HEK293 (cell line): ENCODE results near the gene DCLK1.

Experiments
- CTCF ChIA-PET: fragments of 350-600 bp; formaldehyde crosslinking; extraction: SDS; loops from one replicate; lab custom pipeline; 2021; ENCODE audit warnings: antibody characterized with exemption; lab: Yijun Ruan, JAX
- POLR2A ChIA-PET: fragments of 300-600 bp; formaldehyde crosslinking; extraction: SDS; loops from one replicate; lab custom pipeline; 2020; ENCODE audit warnings: antibody characterized with exemption, inconsistent platforms; lab: Yijun Ruan, JAX
- H3K27ac ChIP-seq: fragments of 200-500 bp; sonication (Bioruptor generic); 2 replicates; pipeline ENCODE4 v1.5.1; 2014; ENCODE audit warnings: low read depth, low read length, control low read depth, inconsistent platforms; ENCODE audit errors: extremely low read depth
- H3K36me3 ChIP-seq, 2 experiments: fragments of 200-500 bp in 1 of 2; sonication (Bioruptor generic) in 1 of 2; 1 replicate in 1 of 2; 2 replicates in 1 of 2; pipeline ENCODE4 v1.5.1; 2014 to 2017; ENCODE audit warnings: inconsistent platforms in 2 of 2, low read length in 2 of 2; ENCODE audit not compliant: control insufficient read depth in 2 of 2, insufficient read depth in 1 of 2
- H3K4me1 ChIP-seq: fragments of 200-500 bp; sonication (Bioruptor generic); 2 replicates; pipeline ENCODE4 v1.5.1; 2014; ENCODE audit warnings: mild to moderate bottlenecking, low read length, inconsistent platforms; ENCODE audit not compliant: control insufficient read depth, insufficient read depth
- H3K4me3 ChIP-seq: 2 replicates; pipeline ENCODE4 v1.5.1; 2011; ENCODE audit warnings: low read depth, mild to moderate bottlenecking, control low read depth, low read length, moderate library complexity
- H3K9me3 ChIP-seq: fragments of 200-500 bp; sonication (Bioruptor generic); 2 replicates; pipeline ENCODE4 v1.5.1; 2014; ENCODE audit warnings: low read depth, low read length, inconsistent platforms; ENCODE audit not compliant: control insufficient read depth, insufficient read depth
- EGR2 ChIP-seq: fragments of 450-650 bp; formaldehyde crosslinking; IDR thresholded peaks from 2 replicates; pipeline ENCODE4 v1.5.1; 2016; ENCODE audit warnings: low read depth, missing biosample characterization, missing genetic modification characterization
- HOXD13 ChIP-seq: sonication (generic); formaldehyde crosslinking; IDR thresholded peaks from 2 replicates; pipeline ENCODE4 v1.8.0; 2022; ENCODE audit warnings: missing genetic modification reagents, borderline replicate concordance
- KLF10 ChIP-seq: fragments of 450-650 bp; IDR thresholded peaks from 2 replicates; pipeline ENCODE4 v1.5.1; 2018; ENCODE audit warnings: missing biosample characterization, mild to moderate bottlenecking, missing genetic modification characterization
- KLF16 ChIP-seq: fragments of 450-650 bp; formaldehyde crosslinking; IDR thresholded peaks from 2 replicates; pipeline ENCODE4 v1.5.1; 2017; ENCODE audit warnings: missing biosample characterization, missing genetic modification characterization
- MEIS1 ChIP-seq: sonication (generic); formaldehyde crosslinking; IDR thresholded peaks from 2 replicates; pipeline ENCODE4 v1.8.1; 2022; ENCODE audit warnings: missing genetic modification reagents, mild to moderate bottlenecking, borderline replicate concordance
- PATZ1 ChIP-seq: fragments of 450-650 bp; formaldehyde crosslinking; IDR thresholded peaks from 2 replicates; pipeline ENCODE4 v1.5.1; 2016; ENCODE audit warnings: missing biosample characterization, missing genetic modification characterization
- ZBTB7A ChIP-seq: fragments of 450-650 bp; formaldehyde crosslinking; IDR thresholded peaks from 2 replicates; pipeline ENCODE4 v1.5.1; 2016; ENCODE audit warnings: low read depth, missing biosample characterization, missing genetic modification characterization
- ZFP3 ChIP-seq: fragments of 450-650 bp; formaldehyde crosslinking; IDR thresholded peaks from 2 replicates; pipeline ENCODE4 v1.5.1; 2016; ENCODE audit warnings: low read depth, missing biosample characterization, missing genetic modification characterization
- ZNF138 ChIP-seq: fragments of 450-650 bp; formaldehyde crosslinking; IDR thresholded peaks from 2 replicates; pipeline ENCODE4 v1.5.1; 2016; ENCODE audit warnings: missing biosample characterization, missing genetic modification characterization, borderline replicate concordance
- ZNF155 ChIP-seq: fragments of 450-650 bp; formaldehyde crosslinking; IDR thresholded peaks from 2 replicates; pipeline ENCODE4 v1.5.1; 2016; ENCODE audit warnings: missing biosample characterization, missing genetic modification characterization
- ZNF248 ChIP-seq: fragments of 450-650 bp; formaldehyde crosslinking; IDR thresholded peaks from 2 replicates; pipeline ENCODE4 v1.5.1; 2017; ENCODE audit warnings: missing biosample characterization, missing genetic modification characterization
- ZNF362 ChIP-seq: fragments of 450-650 bp; formaldehyde crosslinking; IDR thresholded peaks from 2 replicates; pipeline ENCODE4 v1.5.1; 2016; ENCODE audit warnings: missing biosample characterization, missing genetic modification characterization
- ZNF510 ChIP-seq: fragments of 450-650 bp; formaldehyde crosslinking; IDR thresholded peaks from 2 replicates; pipeline ENCODE4 v1.5.1; 2018; ENCODE audit warnings: mild to moderate bottlenecking, missing genetic modification characterization, missing biosample characterization; ENCODE audit not compliant: insufficient replicate concordance
- ZNF521 ChIP-seq: fragments of 450-650 bp; formaldehyde crosslinking; IDR thresholded peaks from 2 replicates; pipeline ENCODE4 v1.5.1; 2017; ENCODE audit warnings: missing biosample characterization, mild to moderate bottlenecking, missing genetic modification characterization
- ZNF677 ChIP-seq: fragments of 450-650 bp; IDR thresholded peaks from 2 replicates; pipeline ENCODE4 v1.5.0; 2018; ENCODE audit warnings: missing biosample characterization, mild to moderate bottlenecking, missing genetic modification characterization, moderate library complexity
- ZNF707 ChIP-seq: fragments of 450-650 bp; formaldehyde crosslinking; IDR thresholded peaks from 2 replicates; pipeline ENCODE4 v1.5.1; 2016; ENCODE audit warnings: missing biosample characterization, missing genetic modification characterization
- ZSCAN23 ChIP-seq: fragments of 450-650 bp; formaldehyde crosslinking; IDR thresholded peaks from 2 replicates; pipeline ENCODE4 v1.5.1; 2016; ENCODE audit warnings: missing biosample characterization, missing genetic modification characterization
- TF ChIP-seq, protein P1 (sequence below): fragments of 450-650 bp; formaldehyde crosslinking; IDR thresholded peaks from 2 replicates; pipeline ENCODE4 v1.5.1; 2016; ENCODE audit warnings: missing biosample characterization, missing genetic modification characterization
- TF ChIP-seq, protein P2 (sequence below): fragments of 450-650 bp; formaldehyde crosslinking; IDR thresholded peaks from 2 replicates; pipeline ENCODE4 v1.5.1; 2017; ENCODE audit warnings: missing biosample characterization, missing genetic modification characterization
- TF ChIP-seq, protein P3 (sequence below): fragments of 450-650 bp; formaldehyde crosslinking; IDR thresholded peaks from 2 replicates; pipeline ENCODE4 v1.5.1; 2016; ENCODE audit warnings: missing biosample characterization, missing genetic modification characterization
- TF ChIP-seq, protein P4 (sequence below): sonication (generic); formaldehyde crosslinking; IDR thresholded peaks from 2 replicates; pipeline ENCODE4 v1.8.1; 2022; ENCODE audit warnings: mild to moderate bottlenecking, moderate library complexity, missing genetic modification reagents
- TF ChIP-seq, protein P5 (sequence below): fragments of 450-650 bp; formaldehyde crosslinking; IDR thresholded peaks from 2 replicates; pipeline ENCODE4 v1.5.1; 2017; ENCODE audit warnings: missing biosample characterization, missing genetic modification characterization

The DCLK1 gene

DNA sequence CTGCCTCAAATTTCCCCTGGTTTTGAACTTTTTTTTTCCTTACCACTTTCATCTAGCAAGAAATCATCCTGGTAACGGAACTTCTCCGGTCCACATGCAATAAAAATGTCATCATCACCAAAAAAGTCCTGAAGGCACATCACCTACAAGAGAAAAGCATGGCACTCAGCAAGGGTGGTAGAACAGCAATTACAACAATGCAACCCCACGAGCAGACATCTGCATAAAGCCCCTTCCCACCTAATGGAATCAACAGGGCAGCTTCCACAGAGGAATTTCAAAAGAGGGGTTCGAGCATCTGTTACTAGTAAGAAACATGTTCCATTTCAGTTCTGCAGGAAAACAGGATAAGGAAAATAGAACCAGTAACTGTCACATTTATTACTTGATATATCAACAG is 183.9 kb downstream of the DCLK1 start (continued):
- TF ChIP-seq ZSCAN23 (tag by site-specific recombination) (no peak), ZNF677 (tag by site-specific recombination) (no peak), ZNF138 (no peak), KLF10 (tag by site-specific recombination) (no peak), ZNF521 (tag by site-specific recombination) (no peak), ZNF362 (tag by site-specific recombination) (no peak), EGR2 (no peak), HOXD13 (CRISPR knock-in tag) (no peak), MEIS1 (CRISPR knock-in tag) (no peak)
- TF ChIP-seq, protein P1, sequence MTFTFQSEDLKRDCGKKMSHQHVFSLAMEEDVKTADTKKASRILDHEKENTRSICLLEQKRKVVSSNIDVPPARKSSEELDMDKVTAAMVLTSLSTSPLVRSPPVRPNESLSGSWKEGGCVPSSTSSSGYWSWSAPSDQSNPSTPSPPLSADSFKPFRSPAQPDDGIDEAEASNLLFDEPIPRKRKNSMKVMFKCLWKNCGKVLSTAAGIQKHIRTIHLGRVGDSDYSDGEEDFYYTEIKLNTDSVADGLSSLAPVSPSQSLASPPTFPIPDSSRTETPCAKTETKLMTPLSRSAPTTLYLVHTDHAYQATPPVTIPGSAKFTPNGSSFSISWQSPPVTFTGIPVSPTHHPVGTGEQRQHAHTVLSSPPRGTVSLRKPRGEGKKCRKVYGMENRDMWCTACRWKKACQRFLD, result no peak
- TF ChIP-seq, protein P2, sequence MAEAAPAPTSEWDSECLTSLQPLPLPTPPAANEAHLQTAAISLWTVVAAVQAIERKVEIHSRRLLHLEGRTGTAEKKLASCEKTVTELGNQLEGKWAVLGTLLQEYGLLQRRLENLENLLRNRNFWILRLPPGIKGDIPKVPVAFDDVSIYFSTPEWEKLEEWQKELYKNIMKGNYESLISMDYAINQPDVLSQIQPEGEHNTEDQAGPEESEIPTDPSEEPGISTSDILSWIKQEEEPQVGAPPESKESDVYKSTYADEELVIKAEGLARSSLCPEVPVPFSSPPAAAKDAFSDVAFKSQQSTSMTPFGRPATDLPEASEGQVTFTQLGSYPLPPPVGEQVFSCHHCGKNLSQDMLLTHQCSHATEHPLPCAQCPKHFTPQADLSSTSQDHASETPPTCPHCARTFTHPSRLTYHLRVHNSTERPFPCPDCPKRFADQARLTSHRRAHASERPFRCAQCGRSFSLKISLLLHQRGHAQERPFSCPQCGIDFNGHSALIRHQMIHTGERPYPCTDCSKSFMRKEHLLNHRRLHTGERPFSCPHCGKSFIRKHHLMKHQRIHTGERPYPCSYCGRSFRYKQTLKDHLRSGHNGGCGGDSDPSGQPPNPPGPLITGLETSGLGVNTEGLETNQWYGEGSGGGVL (tag by site-specific recombination), result no peak
- TF ChIP-seq, protein P3, sequence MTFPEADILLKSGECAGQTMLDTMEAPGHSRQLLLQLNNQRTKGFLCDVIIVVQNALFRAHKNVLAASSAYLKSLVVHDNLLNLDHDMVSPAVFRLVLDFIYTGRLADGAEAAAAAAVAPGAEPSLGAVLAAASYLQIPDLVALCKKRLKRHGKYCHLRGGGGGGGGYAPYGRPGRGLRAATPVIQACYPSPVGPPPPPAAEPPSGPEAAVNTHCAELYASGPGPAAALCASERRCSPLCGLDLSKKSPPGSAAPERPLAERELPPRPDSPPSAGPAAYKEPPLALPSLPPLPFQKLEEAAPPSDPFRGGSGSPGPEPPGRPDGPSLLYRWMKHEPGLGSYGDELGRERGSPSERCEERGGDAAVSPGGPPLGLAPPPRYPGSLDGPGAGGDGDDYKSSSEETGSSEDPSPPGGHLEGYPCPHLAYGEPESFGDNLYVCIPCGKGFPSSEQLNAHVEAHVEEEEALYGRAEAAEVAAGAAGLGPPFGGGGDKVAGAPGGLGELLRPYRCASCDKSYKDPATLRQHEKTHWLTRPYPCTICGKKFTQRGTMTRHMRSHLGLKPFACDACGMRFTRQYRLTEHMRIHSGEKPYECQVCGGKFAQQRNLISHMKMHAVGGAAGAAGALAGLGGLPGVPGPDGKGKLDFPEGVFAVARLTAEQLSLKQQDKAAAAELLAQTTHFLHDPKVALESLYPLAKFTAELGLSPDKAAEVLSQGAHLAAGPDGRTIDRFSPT (tag by site-specific recombination), result no peak

GRCh38 chr13:35945368-35945767 is 185.8 kb downstream of the DCLK1 start:
- no peak overlapping the region for H3K4me3 ChIP-seq
- H3K27ac ChIP-seq, result no peak overlapping the region
- H3K36me3 ChIP-seq, result no peaks in the 10 kb centered on the region
- H3K4me1 ChIP-seq, result no peaks in the 10 kb centered on the region
- TF ChIP-seq ZNF707 (tag by site-specific recombination) (no peak), ZFP3 (tag by site-specific recombination) (no peak), PATZ1 (tag by site-specific recombination) (no peak), ZBTB7A (no peak), ZNF248 (tag by site-specific recombination) (no peak), ZNF510 (no peak), KLF16 (tag by site-specific recombination) (no peak), ZNF155 (no peak)
- TF ChIP-seq, protein P4, sequence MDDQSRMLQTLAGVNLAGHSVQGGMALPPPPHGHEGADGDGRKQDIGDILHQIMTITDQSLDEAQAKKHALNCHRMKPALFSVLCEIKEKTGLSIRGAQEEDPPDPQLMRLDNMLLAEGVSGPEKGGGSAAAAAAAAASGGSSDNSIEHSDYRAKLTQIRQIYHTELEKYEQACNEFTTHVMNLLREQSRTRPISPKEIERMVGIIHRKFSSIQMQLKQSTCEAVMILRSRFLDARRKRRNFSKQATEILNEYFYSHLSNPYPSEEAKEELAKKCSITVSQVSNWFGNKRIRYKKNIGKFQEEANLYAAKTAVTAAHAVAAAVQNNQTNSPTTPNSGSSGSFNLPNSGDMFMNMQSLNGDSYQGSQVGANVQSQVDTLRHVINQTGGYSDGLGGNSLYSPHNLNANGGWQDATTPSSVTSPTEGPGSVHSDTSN (CRISPR knock-in tag), result no peak
- TF ChIP-seq, protein P5, sequence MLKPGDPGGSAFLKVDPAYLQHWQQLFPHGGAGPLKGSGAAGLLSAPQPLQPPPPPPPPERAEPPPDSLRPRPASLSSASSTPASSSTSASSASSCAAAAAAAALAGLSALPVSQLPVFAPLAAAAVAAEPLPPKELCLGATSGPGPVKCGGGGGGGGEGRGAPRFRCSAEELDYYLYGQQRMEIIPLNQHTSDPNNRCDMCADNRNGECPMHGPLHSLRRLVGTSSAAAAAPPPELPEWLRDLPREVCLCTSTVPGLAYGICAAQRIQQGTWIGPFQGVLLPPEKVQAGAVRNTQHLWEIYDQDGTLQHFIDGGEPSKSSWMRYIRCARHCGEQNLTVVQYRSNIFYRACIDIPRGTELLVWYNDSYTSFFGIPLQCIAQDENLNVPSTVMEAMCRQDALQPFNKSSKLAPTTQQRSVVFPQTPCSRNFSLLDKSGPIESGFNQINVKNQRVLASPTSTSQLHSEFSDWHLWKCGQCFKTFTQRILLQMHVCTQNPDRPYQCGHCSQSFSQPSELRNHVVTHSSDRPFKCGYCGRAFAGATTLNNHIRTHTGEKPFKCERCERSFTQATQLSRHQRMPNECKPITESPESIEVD (tag by site-specific recombination), result no peak
- no peaks in the 10 kb centered on the region for H3K9me3 ChIP-seq
- ChIA-PET POLR2A (no interaction called here), CTCF (interaction anchor here (0.6 to 0.7 kb wide), 2 partner anchors 306 to 579 kb away, joined by 3 read pairs; no protein-coding TSS in a partner anchor)
